GM12865 (cell line): ENCODE results near the gene RAB3IL1.

Source experiments
- DNase-seq: peaks from one replicate; pipeline ENCODE4 v3.0.0; 2010; ENCODE audit warnings: low read depth
- H3K4me3 ChIP-seq: 2 replicates; pipeline ENCODE4 v1.5.1; 2011; ENCODE audit warnings: mild to moderate bottlenecking, low read depth, low read length, control low read depth
- CTCF ChIP-seq: IDR thresholded peaks from 2 replicates; pipeline ENCODE4 v1.5.1; 2011; ENCODE audit warnings: low read length, control low read depth, low read depth, inconsistent platforms; ENCODE audit not compliant: insufficient read depth; ENCODE audit errors: missing control alignments

RAB3IL1 gene

GRCh38 chr11:61880454-61880853, 36.9 kb downstream of the RAB3IL1 start:
- no peak for TF ChIP-seq CTCF
- no peak for DNase-seq
- H3K4me3 ChIP-seq = peak overlapping the region; percentile 17

- peak overlapping the region; percentile 17 for H3K4me3 ChIP-seq
- no peak for TF ChIP-seq CTCF
These were observed 37.3 kb downstream of the RAB3IL1 start for GRCh38 chr11:61880031-61880430.

GRCh38 chr11:61879152-61879551, 38.2 kb downstream of the RAB3IL1 start:
- no peak for TF ChIP-seq CTCF
- no peak overlapping the region for H3K4me3 ChIP-seq
- DNase-seq = no peak

More at GRCh38 chr11:61880031-61880430, 37.3 kb downstream of the RAB3IL1 start:
- peak; percentile 64 for DNase-seq

GRCh38 chr11:61875698-61876097, 41.7 kb downstream of the RAB3IL1 start:
- TF ChIP-seq CTCF = no peak

GRCh38 chr11:61874853-61875252, 42.5 kb downstream of the RAB3IL1 start:
- no peak overlapping the region for H3K4me3 ChIP-seq
- no peak for DNase-seq
- TF ChIP-seq CTCF = no peak

More at GRCh38 chr11:61875698-61876097, 41.7 kb downstream of the RAB3IL1 start:
- no peak for DNase-seq
- H3K4me3 ChIP-seq = no peak overlapping the region

- TF ChIP-seq CTCF = no peak
- H3K4me3 ChIP-seq = no peak overlapping the region
These were observed 43.0 kb downstream of the RAB3IL1 start for GRCh38 chr11:61874377-61874809.

More at GRCh38 chr11:61874377-61874809, 43.0 kb downstream of the RAB3IL1 start:
- no peak for DNase-seq
